ENCODE data around the gene INPP5F.

GRCh38 chr10:119777686-119778085 lies 51.8 kb downstream of the INPP5F start:
- no peak for TF ChIP-seq CTCF (IDR thresholded peaks at IDR 0.05)
- TF ChIP-seq EP300 (IDR thresholded peaks at IDR 0.05): no peak
- no peak for TF ChIP-seq POLR2AphosphoS5 (IDR thresholded peaks at IDR 0.05)

All from gastroesophageal sphincter (tissue), 3 donors.